GM18526 (cell line): ENCODE data around the gene PLA2G7.

Experiments used
- POLR2A ChIP-seq: IDR thresholded peaks from 3 replicates; pipeline ENCODE4 v1.6.1; 2011; ENCODE audit not compliant: insufficient read length; ENCODE audit errors: extremely low read depth

Gene PLA2G7

GRCh38 chr6:46719099-46719498 lies 16.1 kb downstream of the PLA2G7 start:
- TF ChIP-seq POLR2A: no peak

GRCh38 chr6:46715141-46715540 lies 20.0 kb downstream of the PLA2G7 start:
- no peak for TF ChIP-seq POLR2A

GRCh38 chr6:46711491-46711890 lies 23.7 kb downstream of the PLA2G7 start:
- no peak for TF ChIP-seq POLR2A

GRCh38 chr6:46706464-46706863 lies 28.7 kb downstream of the PLA2G7 start:
- TF ChIP-seq POLR2A: no peak

- TF ChIP-seq POLR2A: no peak
Measured at GRCh38 chr6:46704562-46704961, 30.6 kb downstream of the PLA2G7 start.

- no peak for TF ChIP-seq POLR2A
Measured at GRCh38 chr6:46699970-46700369, 35.2 kb downstream of the PLA2G7 start.

- no peak for TF ChIP-seq POLR2A
Measured at GRCh38 chr6:46690911-46691451, 44.2 kb downstream of the PLA2G7 start.

GRCh38 chr6:46690141-46690755 lies 44.9 kb downstream of the PLA2G7 start:
- TF ChIP-seq POLR2A: no peak

GRCh38 chr6:46689657-46690056 lies 45.5 kb downstream of the PLA2G7 start:
- TF ChIP-seq POLR2A: no peak

- TF ChIP-seq POLR2A: no peak
Measured at GRCh38 chr6:46688966-46689335, 46.2 kb downstream of the PLA2G7 start.

GRCh38 chr6:46688117-46688965 lies 46.8 kb downstream of the PLA2G7 start:
- no peak for TF ChIP-seq POLR2A

GRCh38 chr6:46687619-46688097 lies 47.5 kb downstream of the PLA2G7 start, which contains the start of gene TDRD6:
Gene TDRD6 (plus strand): TSS chr6:46687885. CDS start chr6:46688129, 244 bp downstream.
- no peak for TF ChIP-seq POLR2A

GRCh38 chr6:46684771-46685170 lies 50.4 kb downstream of the PLA2G7 start:
- TF ChIP-seq POLR2A: no peak

- no peak for TF ChIP-seq POLR2A
Measured at GRCh38 chr6:46677314-46677654, 57.9 kb downstream of the PLA2G7 start.

- TF ChIP-seq POLR2A: no peak
Measured at GRCh38 chr6:46676604-46677313, 58.4 kb downstream of the PLA2G7 start.

GRCh38 chr6:46674410-46674809 lies 60.8 kb downstream of the PLA2G7 start:
- TF ChIP-seq POLR2A: no peak

GRCh38 chr6:46667377-46667776 lies 67.8 kb downstream of the PLA2G7 start:
- no peak for TF ChIP-seq POLR2A
